Activated gamma-delta T cell (primary cell): ENCODE data around the gene ADGRB2.

Source experiments
- DNase-seq: peaks from one replicate; lab custom pipeline; 2025; lab: John Stamatoyannopoulos, UW

ADGRB2 gene

DNA sequence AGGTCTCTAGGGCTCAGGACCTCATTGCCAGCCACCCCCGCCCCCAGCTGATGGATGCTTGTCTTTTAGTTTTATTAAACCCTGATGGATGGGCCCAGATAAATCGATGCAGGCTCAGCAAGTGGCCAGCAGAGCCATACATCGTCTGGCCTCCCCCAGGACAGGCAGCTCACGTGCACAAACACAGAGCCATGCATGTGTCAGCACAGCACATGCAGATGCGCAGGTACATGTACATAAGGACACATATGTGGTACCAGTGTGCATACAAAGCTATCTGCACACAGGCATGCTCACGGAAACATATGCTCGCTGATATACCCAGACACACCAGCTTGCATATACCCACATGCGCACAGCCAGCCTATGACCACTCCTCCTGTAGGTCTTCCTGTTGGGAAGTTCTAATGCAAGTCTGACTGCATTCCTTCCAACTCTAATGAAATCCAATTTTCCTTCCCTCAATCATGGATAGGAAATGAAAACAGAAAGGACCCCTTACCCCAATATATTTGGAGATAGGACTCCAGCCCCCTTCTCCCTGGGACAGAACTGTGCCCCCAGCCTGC, 61.2 kb downstream of the ADGRB2 start:
- no peak for DNase-seq

DNA sequence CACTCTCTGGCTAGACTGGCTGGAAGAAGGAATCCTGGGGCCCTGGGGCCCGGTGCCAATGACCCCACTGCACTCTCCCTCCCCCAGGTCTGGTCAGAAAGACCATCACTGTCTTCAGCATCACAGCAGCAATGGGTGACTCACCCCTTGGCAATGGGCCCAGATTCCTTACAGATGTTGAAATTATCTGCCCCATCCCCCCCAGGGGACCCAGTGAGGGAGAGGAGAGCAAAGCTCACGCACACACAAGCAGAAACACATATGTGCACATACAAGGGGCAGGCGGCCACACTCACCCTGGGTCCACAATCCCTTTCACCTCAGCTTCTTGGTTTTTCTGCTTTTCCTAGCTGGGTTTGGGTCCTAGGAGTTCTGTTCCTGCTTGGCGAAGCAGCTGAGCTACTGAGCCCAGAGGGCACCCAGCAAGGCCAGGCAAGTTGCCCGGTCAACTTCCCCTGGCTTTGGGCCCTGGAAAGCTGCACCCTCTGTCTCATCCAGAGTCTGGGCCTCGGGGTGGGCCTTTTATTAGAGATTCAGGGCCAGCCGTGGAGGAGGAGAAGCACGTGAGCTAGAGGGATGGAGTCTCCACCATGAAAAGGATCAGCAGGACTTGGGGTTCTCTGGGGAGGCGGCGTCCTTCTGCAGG, 62.9 kb downstream of the ADGRB2 start:
- no peak for DNase-seq

DNA sequence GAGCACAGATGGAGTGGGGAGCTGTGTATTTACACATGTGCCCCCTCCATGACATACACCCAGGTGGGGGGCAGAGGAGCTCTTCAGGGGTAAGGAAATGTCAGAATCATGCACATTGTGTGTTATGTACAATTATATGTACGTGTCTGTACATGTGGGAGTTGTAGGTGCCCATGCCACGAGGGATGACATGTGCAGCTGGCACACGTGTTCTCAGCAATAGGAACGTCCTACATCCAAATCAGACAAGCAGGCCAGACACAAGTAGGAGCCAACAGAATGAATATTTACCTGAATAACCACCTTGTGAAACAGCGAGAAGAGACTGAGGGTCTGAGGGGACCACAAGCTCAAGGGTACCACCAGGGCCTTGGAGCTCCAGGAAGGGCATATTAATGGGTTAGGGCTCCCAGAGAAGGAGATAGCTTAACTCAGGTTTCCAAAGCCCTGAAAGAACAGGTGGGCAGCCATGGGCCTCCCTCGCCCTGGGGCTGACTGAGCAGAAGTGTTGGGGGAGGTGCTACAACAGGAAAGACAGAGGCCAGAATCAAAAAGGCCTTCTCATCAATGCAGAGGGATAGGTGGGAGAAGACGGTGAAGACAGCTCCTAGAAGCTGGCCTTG, 63.6 kb downstream of the ADGRB2 start:
- no peak for DNase-seq

DNA sequence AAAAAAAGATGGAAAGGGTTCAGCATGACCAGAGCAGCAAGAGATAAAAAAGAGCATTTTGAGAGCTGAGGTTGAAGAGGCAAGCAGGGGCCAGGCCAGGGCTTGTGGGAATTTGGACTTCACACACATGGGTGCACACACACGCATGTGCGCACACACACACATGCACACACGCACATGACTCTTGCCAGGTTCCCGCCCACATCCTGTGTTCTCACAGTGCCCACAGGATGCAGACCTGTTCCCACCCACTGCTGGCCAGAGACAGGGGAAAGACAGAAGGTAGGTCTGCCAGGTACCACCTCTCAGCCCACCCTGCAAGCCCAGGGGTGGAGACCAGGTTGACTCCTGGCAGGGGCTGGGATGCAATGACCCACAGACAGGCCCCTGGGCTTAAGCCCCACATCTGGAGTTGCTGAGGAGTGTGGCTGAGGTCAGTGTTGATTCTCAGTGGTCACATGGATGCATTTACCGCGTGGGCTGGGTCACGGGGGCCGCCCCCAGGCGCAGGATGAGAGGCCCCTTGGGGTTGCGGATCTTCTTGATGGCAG, 64.7 kb downstream of the ADGRB2 start:
- no peak for DNase-seq

DNA sequence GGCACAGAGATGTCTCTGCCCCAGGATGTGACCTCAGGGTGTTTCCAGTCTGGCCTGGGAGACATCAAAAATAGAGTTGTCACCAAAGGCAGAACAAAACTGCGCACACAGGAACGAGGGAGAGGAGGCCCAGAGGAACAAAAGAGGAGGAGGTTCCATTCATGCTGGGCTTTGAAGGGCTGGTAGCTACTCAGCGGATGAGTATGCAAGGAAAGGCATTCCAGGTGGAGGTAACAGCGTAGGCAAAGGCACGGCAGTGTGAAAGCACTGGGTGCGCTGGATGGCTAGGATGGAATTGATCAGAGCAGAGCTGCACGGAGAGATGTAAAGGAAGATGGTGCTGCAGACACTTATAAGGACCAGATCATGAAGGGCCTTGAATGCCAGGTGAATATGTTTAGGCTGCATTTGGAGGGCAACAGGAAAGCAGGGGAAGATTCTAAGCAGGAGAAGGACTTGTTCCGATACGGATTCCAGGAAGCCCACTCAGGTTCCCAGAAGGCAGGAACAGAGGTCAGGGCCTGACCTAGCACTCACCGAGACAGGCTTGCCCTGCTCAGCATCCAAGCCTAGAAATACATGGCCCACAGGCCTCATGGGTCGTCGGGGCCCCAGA, 66.7 kb downstream of the ADGRB2 start:
- DNase-seq = no peak

DNA sequence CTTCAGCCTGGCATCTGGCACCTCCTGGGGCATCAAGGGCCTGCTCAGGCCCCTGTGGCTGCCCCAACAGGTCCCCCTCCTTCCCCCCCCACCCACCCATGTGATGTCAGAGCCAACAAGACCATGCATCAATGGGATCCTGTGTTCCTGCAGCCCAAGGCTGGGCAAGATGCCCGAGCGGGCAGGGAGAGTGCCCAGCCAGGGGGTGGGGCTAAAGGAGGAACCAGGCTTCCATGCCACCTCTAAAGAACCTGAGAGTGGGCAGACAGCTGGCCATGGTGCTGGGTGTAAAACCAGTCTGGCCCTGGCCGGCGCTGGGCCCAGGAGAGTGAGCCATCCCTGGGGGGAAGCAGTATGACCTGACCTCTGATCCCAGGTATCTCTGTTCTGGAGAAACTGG, 67.9 kb downstream of the ADGRB2 start:
- no peak for DNase-seq

DNA sequence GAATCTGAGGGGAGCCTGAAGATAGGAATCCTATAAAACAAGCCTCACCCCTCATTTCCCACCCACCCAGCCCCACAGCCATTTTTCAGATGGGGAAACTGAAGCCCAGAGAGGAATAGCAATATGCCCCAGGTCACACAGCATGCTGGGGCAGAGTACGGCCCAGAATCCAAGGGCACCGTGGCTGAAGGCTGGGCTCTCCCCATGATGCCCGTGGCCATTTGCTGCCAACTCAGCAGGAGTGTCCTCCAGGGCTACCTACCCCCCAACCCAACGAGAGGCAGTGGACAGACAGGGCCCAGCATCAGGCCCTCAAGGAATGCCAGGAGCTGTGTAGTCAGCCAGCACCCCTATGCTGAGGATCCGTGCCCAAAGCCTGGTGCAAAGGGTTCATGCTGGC, 68.8 kb downstream of the ADGRB2 start:
- DNase-seq = no peak

DNA sequence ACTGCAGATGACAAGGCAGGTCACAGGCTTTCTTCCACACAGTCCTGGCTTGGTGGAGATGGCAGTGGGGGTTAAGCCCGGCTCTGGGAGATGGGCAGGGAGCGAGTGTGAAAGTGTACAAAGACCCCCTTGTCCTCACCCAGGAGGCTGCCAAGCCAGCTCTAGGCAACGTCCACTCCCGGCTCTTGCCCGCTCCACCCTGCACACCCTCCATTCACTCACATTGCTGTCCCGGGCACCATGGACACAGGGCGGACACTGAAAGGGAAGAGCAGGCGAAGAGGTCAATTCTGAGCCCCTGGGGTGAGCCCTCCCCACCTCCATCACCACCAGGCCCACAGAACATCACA, 69.2 kb downstream of the ADGRB2 start:
- no peak for DNase-seq

DNA sequence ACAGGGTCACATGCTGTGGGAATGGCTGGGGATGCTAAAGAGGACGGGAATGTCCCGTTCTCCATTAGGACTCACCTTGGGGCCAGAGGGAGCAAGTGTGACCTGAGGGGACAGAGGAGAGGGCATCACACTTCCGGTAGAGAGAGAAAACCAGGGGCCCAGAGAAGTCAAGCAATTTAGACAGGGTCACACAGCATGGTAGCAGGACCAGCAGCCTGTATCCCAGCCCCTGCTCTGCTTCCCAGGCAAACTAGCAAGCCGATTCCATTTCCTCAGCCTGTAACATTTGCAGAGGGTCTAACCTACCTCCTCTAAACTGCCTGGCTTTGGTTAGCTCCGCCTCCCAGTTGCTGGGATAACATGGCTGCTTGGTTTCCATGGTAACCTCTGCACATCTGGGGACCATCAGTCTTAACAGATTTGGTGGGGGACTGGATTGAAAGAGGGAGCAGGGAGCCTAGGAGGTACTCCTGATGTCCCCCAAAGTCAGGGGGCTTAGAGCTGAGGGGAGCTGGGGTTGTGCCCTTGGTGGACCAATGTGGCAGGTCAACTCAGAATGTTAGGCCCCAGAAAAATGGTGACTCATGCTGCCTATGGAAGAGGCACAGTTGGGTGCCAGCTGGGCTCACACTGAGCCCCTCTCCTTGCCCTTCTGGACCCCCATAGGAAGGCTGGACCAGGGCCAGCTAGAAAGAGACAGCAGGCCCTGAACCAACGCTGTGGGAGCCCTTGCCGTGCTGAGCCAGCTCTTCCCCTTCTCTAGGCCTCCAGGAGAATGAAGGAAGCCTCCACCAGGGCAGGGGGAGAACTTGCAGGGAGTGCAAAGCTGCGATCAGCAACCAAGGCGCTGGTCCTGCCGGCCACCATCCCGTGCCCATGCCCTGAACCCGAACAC, 69.8 kb downstream of the ADGRB2 start:
- no peak for DNase-seq

DNA sequence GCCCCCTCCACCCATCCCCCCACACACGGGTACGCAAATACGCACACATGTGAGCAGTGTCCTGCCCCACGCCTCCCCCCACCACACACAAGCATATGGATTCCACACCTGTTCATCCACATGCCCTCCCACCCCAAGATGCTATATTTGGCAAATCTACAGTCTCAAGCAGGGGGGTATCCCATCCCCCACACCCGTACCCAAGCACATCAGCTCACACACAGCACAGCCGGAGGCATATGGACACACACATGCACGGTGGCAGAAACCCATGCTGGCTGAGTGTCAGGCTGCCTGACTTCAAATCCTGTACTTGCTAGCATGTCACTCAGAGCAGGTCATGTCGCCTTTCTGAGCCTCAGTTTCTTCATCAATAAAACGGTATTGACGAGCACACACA, 70.9 kb downstream of the ADGRB2 start:
- DNase-seq = no peak

DNA sequence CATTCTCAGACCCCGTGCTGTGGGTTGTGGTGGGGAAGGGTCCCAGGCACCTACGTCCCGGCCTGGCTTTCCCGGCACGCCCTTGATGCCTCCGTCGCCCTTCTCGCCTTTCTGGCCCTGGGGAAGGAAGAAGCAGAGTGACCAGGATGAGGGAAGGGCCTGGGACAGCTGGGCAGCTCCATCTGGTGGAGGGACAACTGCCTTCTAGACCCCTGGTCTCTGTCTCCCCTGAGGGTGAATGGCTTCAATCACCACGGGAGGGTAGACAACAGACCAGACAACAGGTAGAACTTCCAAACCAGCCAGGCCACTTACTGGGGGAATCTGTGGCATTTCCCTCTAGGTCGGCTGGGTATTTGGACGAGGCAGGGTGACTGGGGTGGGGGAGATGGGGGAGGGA, 72.2 kb downstream of the ADGRB2 start:
- no peak for DNase-seq

DNA sequence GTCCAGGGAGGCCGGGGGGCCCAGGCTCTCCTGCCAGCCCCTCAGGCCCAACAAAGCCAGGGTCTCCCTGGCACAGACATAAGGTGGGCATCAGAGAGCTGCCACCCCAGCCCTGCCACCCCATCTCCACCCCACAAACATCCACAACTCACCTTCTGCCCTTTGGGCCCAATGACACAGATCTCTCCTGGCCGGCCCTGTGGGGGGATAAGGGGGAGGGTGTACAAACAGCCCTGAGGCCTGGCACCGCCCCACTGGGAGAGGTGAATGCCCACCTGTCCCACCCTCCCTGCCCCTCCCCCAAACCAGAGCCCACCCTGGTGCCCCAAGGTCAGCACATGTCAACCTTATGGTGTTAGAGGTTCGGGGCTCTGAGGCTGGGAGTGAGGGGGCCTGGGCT, 72.7 kb downstream of the ADGRB2 start:
- no peak for DNase-seq

DNA sequence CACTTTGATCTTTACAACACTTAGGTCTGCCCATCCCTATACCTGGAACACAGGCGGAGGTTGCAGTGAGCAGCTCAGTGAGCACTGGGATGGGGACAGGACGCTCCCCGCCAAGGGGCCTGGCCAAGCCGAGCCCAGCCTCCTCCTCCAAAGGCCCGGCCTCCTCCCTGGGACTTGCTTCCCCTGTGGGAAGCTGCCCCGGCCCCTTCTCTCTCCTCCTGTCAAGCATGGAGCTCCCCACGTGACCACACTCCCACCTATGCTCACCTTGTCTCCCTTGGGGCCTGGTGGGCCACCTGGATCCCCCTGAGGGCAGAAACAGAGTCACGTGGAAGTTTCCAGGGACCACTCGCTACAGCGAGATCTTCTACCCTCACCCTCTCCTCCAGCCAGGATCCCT, 73.2 kb downstream of the ADGRB2 start:
- DNase-seq = no peak

DNA sequence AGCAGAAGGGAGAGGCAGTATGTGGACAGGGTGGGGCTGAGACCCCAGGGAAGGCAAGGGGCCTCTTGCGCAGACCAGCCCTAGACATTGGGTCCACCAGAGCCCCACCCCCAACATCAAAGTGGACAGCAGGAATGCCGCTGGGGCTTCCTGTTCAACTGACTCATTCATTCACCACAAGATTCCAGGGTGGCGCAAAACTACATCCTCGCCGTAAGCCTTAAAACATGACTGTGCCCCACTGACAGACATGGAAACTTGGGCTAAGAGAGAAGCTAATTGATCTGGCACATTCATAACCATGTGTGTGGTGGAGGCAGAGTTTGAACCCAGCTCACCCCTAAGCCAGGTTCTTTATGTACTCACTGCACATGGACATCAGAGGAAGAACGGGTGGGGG, 74.3 kb downstream of the ADGRB2 start:
- no peak for DNase-seq

DNA sequence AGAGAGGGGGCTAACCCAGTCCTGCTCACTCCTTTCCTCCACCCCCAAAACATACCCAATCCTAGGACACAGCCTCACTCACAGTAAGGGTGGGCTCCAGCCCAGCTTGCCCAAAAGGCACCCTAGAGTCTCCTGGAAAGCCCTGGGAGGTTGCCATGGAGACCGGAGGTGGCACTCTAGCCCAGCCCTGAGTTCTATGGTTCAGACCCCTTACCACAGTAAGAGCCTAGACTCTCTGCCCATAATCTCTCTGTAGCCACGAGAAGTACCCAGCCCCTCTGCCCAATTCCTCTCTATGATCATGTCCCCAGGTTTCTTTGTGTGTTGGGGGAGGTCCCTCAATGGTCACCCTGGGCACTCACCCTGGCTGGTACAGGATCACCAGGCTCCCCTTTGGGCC, 74.8 kb downstream of the ADGRB2 start:
- no peak for DNase-seq

DNA sequence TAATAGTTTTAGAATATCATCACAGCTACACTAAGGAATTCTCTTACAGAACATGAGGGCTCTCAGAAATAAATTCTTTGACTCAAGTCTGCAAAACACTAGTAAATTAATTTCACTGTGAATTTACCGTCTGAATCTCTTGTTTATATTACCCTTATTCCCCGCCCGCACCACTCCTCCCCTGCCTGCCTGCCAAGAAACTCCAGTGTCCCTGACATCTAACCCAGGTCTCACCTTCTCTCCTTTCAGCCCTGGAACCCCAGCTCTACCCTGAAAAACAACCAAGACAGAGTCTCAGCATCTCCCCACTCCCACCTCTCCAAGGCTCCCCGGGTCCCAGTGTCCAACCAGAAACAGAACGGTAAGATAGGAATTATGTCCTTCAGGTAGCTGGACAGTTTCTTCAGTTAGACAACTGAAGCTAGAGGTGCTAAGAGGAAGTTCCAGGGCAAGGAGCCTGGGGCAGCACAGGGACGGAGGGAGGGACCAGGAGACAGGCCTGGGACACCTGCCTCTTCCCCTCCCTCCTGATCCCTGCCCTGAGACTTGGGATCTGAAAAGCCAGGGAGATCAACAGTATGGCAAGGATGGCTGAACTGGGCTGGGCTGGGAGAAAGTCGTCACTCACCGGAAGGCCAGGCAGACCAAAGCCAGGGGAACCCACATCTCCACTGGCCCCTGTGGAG, 75.8 kb downstream of the ADGRB2 start:
- no peak for DNase-seq

DNA sequence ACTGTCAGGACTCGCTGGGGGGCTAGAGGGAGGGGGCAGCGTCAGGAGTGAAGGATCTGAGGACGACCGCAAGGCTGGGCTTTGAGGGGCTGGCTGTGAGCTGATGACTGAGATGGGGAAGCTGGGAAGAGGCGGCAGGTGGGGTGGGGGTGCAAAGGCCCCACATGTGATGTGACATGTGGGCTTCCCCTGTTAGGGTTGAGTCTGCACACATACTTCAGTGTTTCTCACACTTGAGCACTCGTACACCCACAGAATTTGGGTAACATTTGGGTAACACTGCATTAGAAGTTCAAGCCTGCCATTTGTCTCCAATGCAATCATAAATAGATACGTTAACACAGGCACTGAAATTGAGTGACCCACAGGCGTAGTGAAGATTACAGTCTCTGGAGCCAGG, 76.5 kb downstream of the ADGRB2 start:
- DNase-seq = no peak

DNA sequence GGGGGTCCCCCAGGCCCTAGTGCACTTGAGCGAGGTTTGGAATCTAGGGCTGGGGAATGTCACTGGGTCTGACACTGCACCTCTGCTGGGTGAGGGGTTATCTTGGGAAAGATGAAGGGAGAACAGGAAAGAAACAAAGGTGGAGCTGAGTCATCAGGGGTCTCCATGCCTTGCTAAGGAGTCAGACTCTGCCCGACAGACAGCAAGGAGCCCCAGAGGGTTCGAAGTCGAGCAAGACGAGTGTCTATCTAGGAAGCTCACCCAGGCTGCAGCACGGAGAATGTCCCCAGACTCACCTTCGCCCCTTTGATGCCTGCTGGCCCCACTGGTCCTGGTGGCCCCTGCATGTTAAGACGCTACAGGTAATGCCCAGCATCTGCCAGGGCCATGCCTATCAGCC, 78.3 kb downstream of the ADGRB2 start:
- no peak for DNase-seq

DNA sequence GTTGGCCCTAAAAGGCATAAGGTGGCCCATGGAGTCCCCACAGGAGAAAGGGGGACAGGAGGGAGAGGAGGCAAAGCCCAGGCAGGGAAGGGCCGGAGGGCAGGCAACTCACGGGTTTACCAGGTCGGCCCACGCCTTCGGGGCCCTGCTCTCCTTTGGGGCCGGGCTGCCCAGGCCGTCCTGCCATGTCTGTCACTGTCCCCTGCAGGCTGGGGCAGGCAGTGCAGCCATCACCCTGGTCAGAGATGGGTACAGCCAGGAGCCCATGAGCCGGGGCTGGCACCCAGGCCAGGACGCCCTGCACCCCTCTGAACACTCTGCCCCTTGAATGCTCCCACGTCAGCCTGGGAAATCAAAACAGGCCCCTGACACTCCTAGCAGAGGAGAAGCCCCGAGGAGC, 80.1 kb downstream of the ADGRB2 start:
- no peak for DNase-seq

DNA sequence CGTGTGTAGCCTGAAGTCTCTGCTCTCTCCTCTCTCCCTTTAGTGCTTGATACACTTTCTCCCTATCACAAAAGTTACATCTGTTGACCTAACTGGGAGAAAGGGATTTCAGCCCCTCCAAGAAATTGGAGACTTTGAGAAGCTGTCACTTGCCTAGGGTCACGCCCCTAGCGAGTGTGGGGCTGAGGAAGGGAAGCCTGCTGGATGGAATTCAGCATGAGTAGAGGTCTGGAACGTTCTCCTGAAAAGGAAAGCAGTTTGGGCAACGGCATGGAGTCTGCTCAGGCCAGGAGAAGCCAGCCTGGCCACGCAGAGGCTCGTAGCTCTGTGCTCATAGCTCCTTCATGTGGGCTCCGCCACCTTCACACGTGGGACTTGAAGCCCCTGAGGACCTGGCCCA, 82.7 kb downstream of the ADGRB2 start:
- DNase-seq = no peak

DNA sequence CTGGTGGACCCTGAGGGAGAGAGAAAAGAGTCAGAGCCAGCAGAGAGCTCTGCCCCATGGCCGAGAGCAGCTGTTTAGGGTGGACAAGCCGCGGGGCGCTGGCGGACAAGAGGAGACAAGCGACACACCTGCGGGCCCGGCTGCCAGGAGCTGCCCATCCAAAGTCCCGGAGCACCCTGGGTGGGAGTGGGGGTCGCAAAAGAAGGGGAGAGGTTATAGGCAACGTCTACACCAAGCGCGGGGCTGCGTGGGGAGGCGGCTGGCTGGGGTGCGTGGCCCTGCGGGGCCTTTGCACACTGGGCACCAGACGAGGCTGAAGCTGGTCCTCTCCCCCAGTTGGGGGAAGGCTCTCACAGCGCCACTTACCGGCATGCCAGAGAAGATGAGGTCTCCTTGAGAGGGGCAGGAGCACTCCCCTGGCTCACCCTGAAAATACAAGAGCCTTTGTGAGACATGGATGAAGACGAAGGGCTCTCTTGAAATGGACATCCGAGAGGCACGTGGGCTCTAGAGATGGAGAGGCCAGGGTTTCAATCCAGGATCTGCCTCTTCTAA, 84.4 kb downstream of the ADGRB2 start:
- DNase-seq = no peak
